ENCODE results near the gene CNDP2.
"Not testable (repeated sequence)": the region's sequence is repeated elsewhere in the genome, so short reads cannot be mapped to it uniquely, and the experiment has no call there.

The CNDP2 gene

GRCh38 chr18:74519320-74520095 is 23.3 kb downstream of the CNDP2 start:
- DNase-seq, result no peak

GRCh38 chr18:74520096-74520833 is 24.1 kb downstream of the CNDP2 start:
- DNase-seq, result no peak

- no peak for DNase-seq
Measured at GRCh38 chr18:74521068-74521725, 25.0 kb downstream of the CNDP2 start.

- no peak for DNase-seq
Measured at GRCh38 chr18:74522635-74523548, 26.7 kb downstream of the CNDP2 start.

- DNase-seq, result no peak
Measured at GRCh38 chr18:74524097-74524496, 27.9 kb downstream of the CNDP2 start.

- not testable (repeated sequence) for DNase-seq
Measured at GRCh38 chr18:74524915-74525314, 28.8 kb downstream of the CNDP2 start.

GRCh38 chr18:74525741-74526140 is 29.6 kb downstream of the CNDP2 start:
- no peak for DNase-seq

- no peak for DNase-seq
Measured at GRCh38 chr18:74526488-74526887, 30.3 kb downstream of the CNDP2 start.

- no peak for DNase-seq
Measured at GRCh38 chr18:74528478-74528877, 32.3 kb downstream of the CNDP2 start.

- DNase-seq, result no peak
Measured at GRCh38 chr18:74528913-74529312, 32.8 kb downstream of the CNDP2 start.

GRCh38 chr18:74529378-74529777 is 33.2 kb downstream of the CNDP2 start:
- no peak for DNase-seq

GRCh38 chr18:74529811-74530583 is 33.8 kb downstream of the CNDP2 start:
- no peak for DNase-seq

GRCh38 chr18:74530584-74530862 is 34.4 kb downstream of the CNDP2 start:
- DNase-seq, result no peak

- no peak for DNase-seq
Measured at GRCh38 chr18:74531043-74531442, 34.9 kb downstream of the CNDP2 start.

- DNase-seq, result no peak
Measured at GRCh38 chr18:74532511-74533025, 36.4 kb downstream of the CNDP2 start.

- DNase-seq, result no peak
Measured at GRCh38 chr18:74533666-74534065, 37.5 kb downstream of the CNDP2 start.

- DNase-seq, result no peak
Measured at GRCh38 chr18:74534150-74534969, 38.2 kb downstream of the CNDP2 start, which contains the start of gene CNDP1. Gene CNDP1, plus strand, starts transcription at chr18:74534500. Its CDS starts 168 bp downstream, at chr18:74534668.

GRCh38 chr18:74534981-74535649 is 39.0 kb downstream of the CNDP2 start:
- DNase-seq, result no peak

- DNase-seq, result no peak
Measured at GRCh38 chr18:74539289-74539688, 43.1 kb downstream of the CNDP2 start.
